ENCODE measurements around the gene BEST2. TPM values are rescaled to one million over a fixed set of nuclear protein-coding genes. Genes with fewer than 3 reads are reported as not detected.

Gene BEST2
- polyA plus RNA-seq, 1 experiment = not detected

- peak overlapping the region; percentile 57 for H3K4me3 ChIP-seq (ENCODE audit: low read depth, low read length)
- H3K27ac ChIP-seq (ENCODE audit: low read depth, low read length) = peak overlapping the region; percentile 75
- TF ChIP-seq, protein P1, sequence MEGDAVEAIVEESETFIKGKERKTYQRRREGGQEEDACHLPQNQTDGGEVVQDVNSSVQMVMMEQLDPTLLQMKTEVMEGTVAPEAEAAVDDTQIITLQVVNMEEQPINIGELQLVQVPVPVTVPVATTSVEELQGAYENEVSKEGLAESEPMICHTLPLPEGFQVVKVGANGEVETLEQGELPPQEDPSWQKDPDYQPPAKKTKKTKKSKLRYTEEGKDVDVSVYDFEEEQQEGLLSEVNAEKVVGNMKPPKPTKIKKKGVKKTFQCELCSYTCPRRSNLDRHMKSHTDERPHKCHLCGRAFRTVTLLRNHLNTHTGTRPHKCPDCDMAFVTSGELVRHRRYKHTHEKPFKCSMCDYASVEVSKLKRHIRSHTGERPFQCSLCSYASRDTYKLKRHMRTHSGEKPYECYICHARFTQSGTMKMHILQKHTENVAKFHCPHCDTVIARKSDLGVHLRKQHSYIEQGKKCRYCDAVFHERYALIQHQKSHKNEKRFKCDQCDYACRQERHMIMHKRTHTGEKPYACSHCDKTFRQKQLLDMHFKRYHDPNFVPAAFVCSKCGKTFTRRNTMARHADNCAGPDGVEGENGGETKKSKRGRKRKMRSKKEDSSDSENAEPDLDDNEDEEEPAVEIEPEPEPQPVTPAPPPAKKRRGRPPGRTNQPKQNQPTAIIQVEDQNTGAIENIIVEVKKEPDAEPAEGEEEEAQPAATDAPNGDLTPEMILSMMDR (IDR thresholded peaks at IDR 0.05; ENCODE audit: low read depth, low read length) = no peak
- no peak for DNase-seq (ENCODE audit: low read depth, low spot score)
- H3K27me3 ChIP-seq (ENCODE audit: control insufficient read depth, insufficient read depth, low read length) = no peaks in the 10 kb centered on the region
- POLR2A ChIA-PET = interaction anchor here (1.0 to 1.6 kb wide), 2 partner anchors 10 to 24 kb away, joined by 4 to 75 read pairs; partner anchors contain the start of genes JUNB and RNASEH2A
- no peaks in the 10 kb centered on the region; the same call in 1 of the 2 replicates for H3K9me3 ChIP-seq (ENCODE audit: control insufficient read depth, insufficient read depth, low read length)
- CTCF ChIA-PET = interaction anchor here (1.0 to 1.9 kb wide), 2 partner anchors 16 to 21 kb away, joined by 4 to 5 read pairs; no protein-coding TSS in a partner anchor
These were observed 30.5 kb downstream of the BEST2 start for GRCh38 chr19:12782174-12782423.

- Histone ChIP-seq H3K27me3 (ENCODE audit: control insufficient read depth, insufficient read depth, low read length) (no peaks in the 10 kb centered on the region), H3K9me3 (ENCODE audit: control insufficient read depth, insufficient read depth, low read length) (no peaks in the 10 kb centered on the region; the same call in 1 of the 2 replicates), H3K4me3 (ENCODE audit: low read depth, low read length) (peak overlapping the region; percentile 57), H3K27ac (ENCODE audit: low read depth, low read length) (peak overlapping the region; percentile 83)
- POLR2A ChIA-PET = interaction anchor here (1.0 to 1.6 kb wide), 2 partner anchors 9 to 24 kb away, joined by 4 to 75 read pairs; partner anchors contain the start of genes JUNB and RNASEH2A
- no peak for DNase-seq (ENCODE audit: low read depth, low spot score)
- CTCF ChIA-PET = interaction anchor here (0.9 to 1.9 kb wide), 4 partner anchors 16 to 22 kb away, joined by 3 to 6 read pairs (median 4); no protein-coding TSS in a partner anchor
- TF ChIP-seq, protein P1 (IDR thresholded peaks at IDR 0.05; ENCODE audit: low read depth, low read length) = no peak
These were observed 31.1 kb downstream of the BEST2 start for GRCh38 chr19:12782424-12783290.

DNA sequence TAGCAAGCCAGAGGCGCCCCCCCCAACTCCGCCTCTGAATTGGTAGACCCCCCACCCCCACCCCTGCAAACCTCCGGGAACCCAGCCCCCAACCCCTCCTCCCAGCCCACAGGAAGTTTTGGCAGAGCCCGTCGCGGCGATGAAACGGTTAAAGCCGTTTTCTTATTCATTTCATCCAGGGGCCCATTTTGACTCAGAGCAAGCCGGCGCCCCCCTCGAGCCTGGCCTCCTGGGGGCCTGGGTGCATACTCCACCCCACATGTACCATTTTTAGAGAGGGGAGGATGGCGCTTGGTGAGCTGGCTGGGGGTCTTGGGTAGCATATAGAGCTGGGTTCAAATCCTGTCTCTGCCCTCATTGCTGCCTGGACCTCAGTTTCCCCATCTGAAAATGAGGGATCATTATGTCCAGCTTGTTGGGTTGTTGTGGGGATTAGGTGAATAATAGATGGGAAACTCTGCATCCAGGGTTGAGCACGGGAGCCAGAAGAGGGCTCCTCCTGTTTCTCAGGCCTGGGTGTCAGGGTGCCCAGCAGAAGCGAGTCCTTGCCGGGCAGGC is 31.8 kb downstream of the BEST2 start:
- TF ChIP-seq, protein P1 (IDR thresholded peaks at IDR 0.05; ENCODE audit: low read depth, low read length) = no peak
- Histone ChIP-seq H3K27ac (ENCODE audit: low read depth, low read length) (peak overlapping the region; percentile 83), H3K9me3 (ENCODE audit: control insufficient read depth, insufficient read depth, low read length) (no peaks in the 10 kb centered on the region), H3K4me3 (ENCODE audit: low read depth, low read length) (peak overlapping the region; percentile 57), H3K27me3 (ENCODE audit: control insufficient read depth, insufficient read depth, low read length) (no peaks in the 10 kb centered on the region)
- no peak for DNase-seq (ENCODE audit: low read depth, low spot score)
- CTCF ChIA-PET = interaction anchor here (0.9 to 1.9 kb wide), 3 partner anchors 17 to 23 kb away, joined by 3 to 6 read pairs (median 5); no protein-coding TSS in a partner anchor
- POLR2A ChIA-PET = interaction anchor here (1.6 kb wide), 1 partner anchor 9 kb away, joined by 75 read pairs; the partner anchor contains the start of gene JUNB

DNA sequence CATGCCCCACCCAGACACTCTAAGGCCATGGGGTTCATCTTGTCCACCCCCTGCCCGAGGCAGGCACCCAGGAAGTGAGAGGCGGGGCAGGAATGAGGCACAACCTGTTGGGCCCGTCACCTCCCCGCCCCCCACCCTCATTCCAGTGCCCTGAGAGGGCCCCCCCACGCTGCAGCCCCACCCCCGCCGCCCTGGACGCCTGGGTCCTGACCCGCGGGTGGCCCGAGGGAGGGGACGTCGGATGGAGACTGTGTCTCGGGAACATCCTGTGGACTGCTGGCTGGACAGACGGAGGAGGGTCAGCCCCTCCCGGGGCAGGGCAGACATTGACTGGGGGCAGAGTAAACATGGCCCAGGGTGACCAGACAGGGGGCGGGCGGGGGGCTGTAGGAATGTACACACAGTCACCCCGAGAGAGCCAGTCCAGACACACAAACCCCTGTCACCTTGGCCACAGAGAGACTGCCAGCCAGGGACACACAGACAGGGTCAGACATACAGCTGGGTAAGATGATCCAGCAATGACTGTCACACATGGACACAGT is 32.3 kb downstream of the BEST2 start:
- CTCF ChIA-PET = interaction anchor here (0.9 kb wide), 1 partner anchor 18 kb away, joined by 6 read pairs; no protein-coding TSS in a partner anchor
- no peak for DNase-seq (ENCODE audit: low read depth, low spot score)

More for the DNA sequence above, 32.3 kb downstream of the BEST2 start:
- Histone ChIP-seq H3K9me3 (ENCODE audit: control insufficient read depth, insufficient read depth, low read length) (no peaks in the 10 kb centered on the region; the same call in 1 of the 2 replicates), H3K4me3 (ENCODE audit: low read depth, low read length) (no peak overlapping the region), H3K27me3 (ENCODE audit: control insufficient read depth, insufficient read depth, low read length) (no peaks in the 10 kb centered on the region), H3K27ac (ENCODE audit: low read depth, low read length) (peak overlapping the region; percentile 83)
- POLR2A ChIA-PET = interaction anchor here (1.0 kb wide), 1 partner anchor 9 kb away, joined by 3 read pairs; no protein-coding TSS in a partner anchor
- TF ChIP-seq, protein P1 (IDR thresholded peaks at IDR 0.05; ENCODE audit: low read depth, low read length) = no peak

Measured in AG04450 (cell line).